GM12892 (cell line): Measurements from ENCODE around the gene KIFC3.

Source experiments
- DNase-seq: peaks from one replicate; pipeline ENCODE4 v3.0.0; 2011; ENCODE audit not compliant: insufficient read length
- FAIRE-seq: peaks from 2 replicates; lab custom pipeline; 2011; peaks lifted over from hg19 to GRCh38; lab: Jason Lieb, UNC
- POLR2A ChIP-seq: IDR thresholded peaks from 2 replicates; pipeline ENCODE4 v1.6.1; 2011; ENCODE audit warnings: low read depth, low read length, control low read depth
- POLR2AphosphoS5 ChIP-seq: IDR thresholded peaks from 2 replicates; pipeline ENCODE4 v1.6.1; 2011; ENCODE audit warnings: low read depth, low read length, control low read depth
- TAF1 ChIP-seq: IDR thresholded peaks from 2 replicates; pipeline ENCODE4 v1.6.1; 2011; ENCODE audit warnings: low read depth, mild to moderate bottlenecking, control low read depth, low read length, borderline replicate concordance

Gene KIFC3

DNA sequence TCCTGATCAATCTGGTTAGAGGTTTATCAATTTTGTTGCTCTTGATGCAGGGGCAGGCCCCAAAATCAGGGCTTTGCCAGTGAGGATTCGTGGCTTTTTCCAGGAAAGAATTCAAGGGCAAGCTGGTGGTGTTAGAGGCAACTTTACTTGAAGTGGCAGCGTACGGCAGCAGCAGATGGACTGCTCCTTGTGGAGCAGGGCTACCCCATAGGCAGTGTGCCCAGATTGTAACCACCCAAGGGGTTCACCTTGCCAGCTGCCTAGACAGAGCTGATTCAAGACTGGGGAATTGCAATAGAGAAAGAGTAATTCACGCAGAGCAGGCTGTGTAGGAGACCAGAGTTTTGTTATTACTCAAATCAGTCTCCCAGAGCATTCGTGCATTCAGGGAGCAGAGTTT, 90.9 kb downstream of the KIFC3 start:
- DNase-seq (no peak), FAIRE-seq (peak; percentile 72)
- TF ChIP-seq POLR2AphosphoS5 (no peak), POLR2A (no peak), TAF1 (no peak)

DNA sequence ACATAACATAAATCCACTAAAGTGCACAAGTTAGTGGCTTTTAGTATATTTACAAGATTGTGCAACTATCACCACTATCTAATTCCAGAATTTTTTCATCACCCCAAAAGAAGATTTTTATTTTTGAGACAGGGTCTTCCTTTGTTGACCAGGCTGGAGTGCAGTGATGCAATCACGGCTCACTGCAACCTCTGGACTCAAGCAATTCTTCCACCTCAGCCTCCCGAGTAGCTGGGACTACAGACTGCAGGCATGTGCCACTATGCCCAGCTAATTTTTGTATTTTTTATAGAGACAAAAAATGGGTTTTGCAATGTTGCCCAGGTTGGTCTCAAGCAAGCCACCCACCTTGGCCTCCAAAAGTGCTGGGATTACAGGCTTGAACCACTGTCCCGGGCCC, 92.6 kb downstream of the KIFC3 start:
- no peak for TF ChIP-seq POLR2A
- DNase-seq (no peak), FAIRE-seq (no peak)
